NCI-H146 treated with DMSO at 0.1 percent for 48 hours (cell line): ENCODE measurements around the gene RPS14.
"Not testable (repeated sequence)": the region's sequence is repeated elsewhere in the genome, so short reads cannot be mapped to it uniquely, and the experiment has no call there.

Source experiments
- DNase-seq: peaks from one replicate; lab custom pipeline; 2025; ENCODE audit not compliant: unreplicated experiment; lab: John Stamatoyannopoulos, UW

Gene RPS14

GRCh38 chr5:150481708-150481965 is 32.1 kb upstream of the RPS14 start:
- DNase-seq: no peak

GRCh38 chr5:150479416-150479815 is 29.9 kb upstream of the RPS14 start:
- DNase-seq: no peak

GRCh38 chr5:150476568-150476967 is 27.0 kb upstream of the RPS14 start:
- DNase-seq: not testable (repeated sequence)

GRCh38 chr5:150473673-150474358 is 24.3 kb upstream of the RPS14 start:
- DNase-seq: no peak

GRCh38 chr5:150469718-150470469 is 20.4 kb upstream of the RPS14 start:
- DNase-seq: no peak

GRCh38 chr5:150468206-150468605 is 18.7 kb upstream of the RPS14 start:
- DNase-seq: no peak

GRCh38 chr5:150465927-150466326 is 16.4 kb upstream of the RPS14 start:
- no peak for DNase-seq

- DNase-seq: no peak
Measured at GRCh38 chr5:150464554-150465012, 15.0 kb upstream of the RPS14 start.

GRCh38 chr5:150461231-150461630 is 11.7 kb upstream of the RPS14 start:
- DNase-seq: peak; percentile 33

GRCh38 chr5:150460781-150461180 is 11.2 kb upstream of the RPS14 start:
- no peak for DNase-seq

- peak; percentile 19 for DNase-seq
Measured at GRCh38 chr5:150458802-150459557, 9.4 kb upstream of the RPS14 start.

GRCh38 chr5:150457562-150458240 is 8.2 kb upstream of the RPS14 start:
- DNase-seq: no peak

- DNase-seq: no peak
Measured at GRCh38 chr5:150457121-150457520, 7.6 kb upstream of the RPS14 start.

- no peak for DNase-seq
Measured at GRCh38 chr5:150454492-150455229, 5.1 kb upstream of the RPS14 start.

GRCh38 chr5:150454027-150454426 is 4.5 kb upstream of the RPS14 start:
- not testable (repeated sequence) for DNase-seq

- DNase-seq: no peak
Measured at GRCh38 chr5:150452914-150453313, 3.4 kb upstream of the RPS14 start.

GRCh38 chr5:150451594-150451993 is 2.1 kb upstream of the RPS14 start:
- DNase-seq: no peak

GRCh38 chr5:150448952-150449516 is 505 bp downstream of the RPS14 start:
- DNase-seq: no peak

- DNase-seq: no peak
Measured at GRCh38 chr5:150448334-150448733, 1.2 kb downstream of the RPS14 start.

- DNase-seq: no peak
Measured at GRCh38 chr5:150447188-150447587, 2.4 kb downstream of the RPS14 start.
